ENCODE measurements around the gene LZTR1. TPM values are rescaled to one million over a fixed set of nuclear protein-coding genes. Genes with fewer than 3 reads are reported as not detected.

LZTR1 gene
- total and polyA plus RNA-seq, 7 donors = 10.2 to 50.4 (median 31.4) TPM

- H3K36me3 ChIP-seq = no peaks in the 10 kb centered on the region
- DNase-seq = no peak
- TF ChIP-seq CTCF (IDR thresholded peaks at IDR 0.05) = no peak
- no peak for TF ChIP-seq POLR2A (IDR thresholded peaks at IDR 0.05)
- no peak for TF ChIP-seq EP300 (IDR thresholded peaks at IDR 0.05)
- no peak for TF ChIP-seq POLR2AphosphoS5 (IDR thresholded peaks at IDR 0.05)
- H3K4me1 ChIP-seq = no peaks in the 10 kb centered on the region
- H3K27me3 ChIP-seq = no peaks in the 10 kb centered on the region
- no peak overlapping the region for H3K27ac ChIP-seq
- WGBS, 2 donors = 57 to 66% methylated on average over 7 of the region's 7 CpGs
- no peaks in the 10 kb centered on the region for H3K9me3 ChIP-seq
- intact Hi-C loops (cut with DNase I) = no loop called here
- H3K4me3 ChIP-seq = no peak overlapping the region
Measured at GRCh38 chr22:21020802-21021429, 38.8 kb downstream of the LZTR1 start.

- Histone ChIP-seq H3K4me3 (no peak overlapping the region), H3K4me1 (peaks cover 0 to 2% (median 0%) of the 10 kb centered on the region in 4 donors), H3K27ac (no peak overlapping the region), H3K36me3 (no peaks in the 10 kb centered on the region), H3K27me3 (no peaks in the 10 kb centered on the region), H3K9me3 (no peaks in the 10 kb centered on the region)
- WGBS, 2 donors = 82 to 84% methylated on average over 10 of the region's 10 CpGs
- TF ChIP-seq EP300 (IDR thresholded peaks at IDR 0.05) (no peak), POLR2AphosphoS5 (IDR thresholded peaks at IDR 0.05) (no peak), CTCF (IDR thresholded peaks at IDR 0.05) (no peak), POLR2A (IDR thresholded peaks at IDR 0.05) (no peak)
- no peak for DNase-seq
- intact Hi-C loops (cut with DNase I) = no loop called here
Measured at GRCh38 chr22:21022507-21022906, 40.4 kb downstream of the LZTR1 start.

GRCh38 chr22:21022955-21023614 is 41.0 kb downstream of the LZTR1 start:
- Histone ChIP-seq H3K27ac (no peak overlapping the region), H3K4me1 (peaks cover 0 to 5% (median 0%) of the 10 kb centered on the region in 4 donors), H3K9me3 (no peaks in the 10 kb centered on the region), H3K36me3 (no peaks in the 10 kb centered on the region), H3K27me3 (no peaks in the 10 kb centered on the region), H3K4me3 (no peak overlapping the region)
- DNase-seq = no peak
- intact Hi-C loops (cut with DNase I) = no loop called here
- 80 to 86% methylated on average over 13 of the region's 13 CpGs for WGBS, 2 donors
- TF ChIP-seq CTCF (IDR thresholded peaks at IDR 0.05) = no peak
- TF ChIP-seq EP300 (IDR thresholded peaks at IDR 0.05) = no peak
- TF ChIP-seq POLR2A (IDR thresholded peaks at IDR 0.05) = no peak

- H3K27ac ChIP-seq = no peak overlapping the region
- H3K9me3 ChIP-seq = no peaks in the 10 kb centered on the region
- intact Hi-C loops (cut with DNase I) = no loop called here
- H3K27me3 ChIP-seq = peaks cover 0 to 14% (median 8%) of the 10 kb centered on the region in 3 donors
- TF ChIP-seq POLR2AphosphoS5 (IDR thresholded peaks at IDR 0.05) (no peak), POLR2A (IDR thresholded peaks at IDR 0.05) (no peak), EP300 (IDR thresholded peaks at IDR 0.05) (no peak), CTCF (IDR thresholded peaks at IDR 0.05) (no peak)
- H3K4me3 ChIP-seq = no peak overlapping the region
- peaks cover 0 to 5% (median 0%) of the 10 kb centered on the region in 4 donors for H3K4me1 ChIP-seq
- H3K36me3 ChIP-seq = no peaks in the 10 kb centered on the region
- WGBS, 2 donors = 62 to 70% methylated on average over 8 of the region's 8 CpGs
- no peak for DNase-seq
Measured at GRCh38 chr22:21025266-21025665, 43.2 kb downstream of the LZTR1 start.

Data from sigmoid colon (tissue), 7 donors.